Ovary (tissue), 9 donors: ENCODE measurements around the gene KRTAP3-2. TPM values are rescaled to one million over a fixed set of nuclear protein-coding genes. Genes with fewer than 3 reads are reported as not detected.

ENCODE experiments used
- DNase-seq, 5 donors: peaks; one replicate each; pipeline ENCODE4 v3.0.0-alpha.2; 2019 to 2020
- H3K27ac ChIP-seq, 2 donors: fragments of 200-600 bp; one replicate each; pipeline versions ENCODE4 v1.5.1 to v1.8.0; 2019 to 2022
- H3K27me3 ChIP-seq: fragments of 200-600 bp; one replicate; pipeline ENCODE4 v1.8.0; 2022
- H3K36me3 ChIP-seq: fragments of 200-600 bp; sonication (generic); one replicate; pipeline ENCODE4 v1.5.1; 2019
- H3K4me1 ChIP-seq: one replicate; pipeline ENCODE4 v1.8.1; 2013; ENCODE audit warnings: mild to moderate bottlenecking, moderate library complexity; ENCODE audit not compliant: insufficient read depth
- H3K4me3 ChIP-seq: fragments of 200-600 bp; sonication (generic); one replicate; pipeline ENCODE4 v1.5.1; 2017
- H3K9me3 ChIP-seq, 2 donors: fragments of 200-600 bp in 1 of 2; sonication (generic) in 1 of 2; one replicate each; pipeline versions ENCODE4 v1.5.1 to v1.8.1; 2013 to 2019; ENCODE audit warnings: mild to moderate bottlenecking in 1 of 2, moderate library complexity in 1 of 2
- CTCF ChIP-seq, 3 donors: fragments of 450-650 bp in 2 of 3; fragments of 200-600 bp in 1 of 3; IDR thresholded peaks; one replicate each; pipeline versions ENCODE4 v1.5.1 to v1.8.0; 2016 to 2022; ENCODE audit warnings: antibody characterized with exemption in 3 of 3, mild to moderate bottlenecking in 1 of 3
- EP300 ChIP-seq: sonication (generic); formaldehyde crosslinking; IDR thresholded peaks from one replicate; pipeline ENCODE4 v1.6.1; 2017; ENCODE audit warnings: antibody characterized with exemption
- POLR2A ChIP-seq: fragments of 450-650 bp; IDR thresholded peaks from one replicate; pipeline ENCODE4 v1.6.1; 2017; ENCODE audit warnings: antibody characterized with exemption, mild to moderate bottlenecking, moderate library complexity
- WGBS, 3 donors: extraction: QIAGEN DNeasy Blood & Tissue Kit in 1 of 3; methylation state at CpG; one replicate each; pipeline versions ENCODE4 v1.1.5 to v1.1.7; 2013 to 2017; 5-methylcytosine and 5-hydroxymethylcytosine counted together
- intact Hi-C, 4 donors: fragments of 100-400 bp; cut with DNase I; formaldehyde crosslinking; loops; one replicate each; pipeline versions ENCODE4 v1.11.0 to v1.15.1; 2022 to 2023
- polyA plus RNA-seq, 2 donors: library from polyadenylated mRNA; stranded (reverse); fragments of 200-250 nt in 1 of 2; fragments of 350-450 nt in 1 of 2; fragmentation: Illumina TruSeq in 1 of 2; extraction: RNeasy Lipid Tissue Mini Kit (QIAGEN cat#74804) in 1 of 2; gene quantifications; one replicate each; pipeline ENCODE4 v1.2.3, GENCODE V29; 2013 to 2014
- total RNA-seq, 7 donors: library from RNA; depleted of rRNA in 2 of 7; stranded (reverse); fragments of >200 nt in 2 of 7; fragmentation: NEBNext Ultra II Directional in 3 of 7; extraction: Animal tissue kit (Norgen Biotek cat#: 25700) in 3 of 7; gene quantifications; one replicate each; pipeline versions ENCODE4 v1.1.0 to v1.2.4, GENCODE V29; 2016 to 2023
- donor health status: DM: no; HTN: no; CAD: no; lungs with moderate emphysema.
- donor health status: DM: no; HTN: no; CAD: no.
- donor health status: Bipolar disorder and iron deficiency.
- donor health status: DM: yes; HTN: yes; CAD: no.
- donor health status: DM: no; HTN: no; CAD: no.
- donor health status: DM: yes; HTN: yes; CAD: no.

Gene KRTAP3-2
- total and polyA plus RNA-seq, 9 donors: not detected

DNA sequence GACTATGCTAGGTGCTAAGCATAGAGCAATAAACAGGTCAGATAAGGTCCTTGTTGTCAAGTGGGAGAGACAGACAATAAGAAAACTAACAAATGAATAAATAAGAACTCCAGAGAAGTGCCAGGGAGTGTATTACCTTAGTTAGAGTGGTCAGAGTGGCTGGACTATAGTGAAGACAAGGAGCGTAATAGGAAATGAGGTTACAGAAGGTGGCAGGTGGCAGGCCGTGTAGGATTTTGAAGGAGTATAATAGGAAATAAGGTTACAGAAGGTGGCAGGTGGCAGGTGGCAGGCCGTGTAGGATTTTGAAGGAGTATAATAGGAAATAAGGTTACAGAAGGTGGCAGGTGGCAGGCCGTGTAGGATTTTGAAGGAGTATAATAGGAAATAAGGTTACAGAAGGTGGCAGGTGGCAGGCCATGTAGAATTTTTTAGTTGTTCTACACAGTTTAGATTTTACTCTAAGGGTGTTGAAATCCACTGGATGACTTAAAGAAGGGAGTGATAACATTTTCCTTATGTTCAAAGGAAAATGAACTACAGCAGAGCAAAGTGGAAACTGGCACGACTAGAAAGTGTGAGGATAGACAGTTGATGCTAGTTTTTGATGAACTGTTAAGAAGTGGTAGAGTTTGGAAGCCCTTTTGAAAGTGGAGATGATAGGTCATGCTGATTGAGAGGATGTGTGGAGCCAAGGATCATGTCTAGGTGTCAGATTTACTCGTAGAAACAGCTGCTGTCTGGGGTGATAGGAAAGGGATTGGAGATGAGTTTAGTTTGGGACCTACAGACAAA is 12.8 kb upstream of the KRTAP3-2 start:
- H3K27me3 ChIP-seq: no peaks in the 10 kb centered on the region
- no peaks in the 10 kb centered on the region for H3K36me3 ChIP-seq
- no peak overlapping the region for H3K27ac ChIP-seq
- TF ChIP-seq EP300 (no peak), CTCF (IDR thresholded peaks at IDR 0.05) (no peak), POLR2A (no peak)
- H3K4me1 ChIP-seq: no peaks in the 10 kb centered on the region
- DNase-seq: no peak
- WGBS, 3 donors: 72 to 76% (median 74%) methylated on average over 6 of the region's 6 CpGs
- intact Hi-C loops: no loop called here
- H3K4me3 ChIP-seq: no peak overlapping the region
- no peaks in the 10 kb centered on the region for H3K9me3 ChIP-seq

- H3K36me3 ChIP-seq: no peaks in the 10 kb centered on the region
- no peak overlapping the region for H3K27ac ChIP-seq
- no peak for DNase-seq
- intact Hi-C loops: no loop called here
- H3K4me3 ChIP-seq: no peak overlapping the region
- TF ChIP-seq POLR2A (no peak), EP300 (no peak), CTCF (IDR thresholded peaks at IDR 0.05) (no peak)
- H3K27me3 ChIP-seq: no peaks in the 10 kb centered on the region
- no peaks in the 10 kb centered on the region for H3K4me1 ChIP-seq
- H3K9me3 ChIP-seq: no peaks in the 10 kb centered on the region
These were observed 10.7 kb upstream of the KRTAP3-2 start for GRCh38 chr17:41010441-41010840.

GRCh38 chr17:41009936-41010335 is 10.2 kb upstream of the KRTAP3-2 start:
- TF ChIP-seq CTCF (IDR thresholded peaks at IDR 0.05) (no peak), POLR2A (no peak), EP300 (no peak)
- DNase-seq: no peak
- H3K4me3 ChIP-seq: no peak overlapping the region
- H3K27me3 ChIP-seq: no peaks in the 10 kb centered on the region
- 92 to 97% (median 92%) methylated on average over 1 of the region's 1 CpG for WGBS, 3 donors
- H3K36me3 ChIP-seq: no peaks in the 10 kb centered on the region
- H3K9me3 ChIP-seq: no peaks in the 10 kb centered on the region
- intact Hi-C loops: loop anchor here in 1 of 4 donors (10.0 kb wide), 1 partner anchor 1975 kb away; no protein-coding TSS in a partner anchor
- no peak overlapping the region for H3K27ac ChIP-seq
- H3K4me1 ChIP-seq: no peaks in the 10 kb centered on the region

DNA sequence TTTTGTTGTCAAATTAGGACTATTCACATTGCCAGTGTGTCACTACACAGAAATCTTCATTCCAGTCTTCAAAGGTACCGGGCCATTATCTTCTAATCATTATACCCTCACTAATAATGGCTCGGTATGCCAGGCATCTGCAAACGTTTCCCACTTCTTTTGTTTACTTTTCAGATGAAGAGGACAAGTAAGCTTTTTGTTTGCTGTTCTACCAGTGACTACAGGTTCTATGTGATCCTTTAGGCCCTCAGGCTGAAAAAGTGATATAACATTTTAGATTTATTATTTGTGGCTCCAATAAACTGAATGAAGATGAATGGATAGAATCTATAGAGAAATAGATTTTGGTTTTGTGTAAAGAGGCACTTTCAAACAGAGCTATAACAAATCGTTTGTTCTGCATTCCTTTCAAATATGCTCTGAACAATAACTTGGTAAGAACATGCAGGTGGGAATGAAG is 9.6 kb upstream of the KRTAP3-2 start:
- intact Hi-C loops: loop anchor here in 1 of 4 donors (10.0 kb wide), 1 partner anchor 1975 kb away; no protein-coding TSS in a partner anchor
- Histone ChIP-seq H3K27ac (no peak overlapping the region), H3K4me1 (no peaks in the 10 kb centered on the region), H3K27me3 (no peaks in the 10 kb centered on the region), H3K4me3 (no peak overlapping the region), H3K36me3 (no peaks in the 10 kb centered on the region), H3K9me3 (no peaks in the 10 kb centered on the region)
- TF ChIP-seq CTCF (IDR thresholded peaks at IDR 0.05) (no peak), POLR2A (no peak)
- 56 to 64% (median 61%) methylated on average over 4 of the region's 4 CpGs for WGBS, 3 donors
- DNase-seq: no peak
